ENCODE data around the gene KCNQ5.

DNA sequence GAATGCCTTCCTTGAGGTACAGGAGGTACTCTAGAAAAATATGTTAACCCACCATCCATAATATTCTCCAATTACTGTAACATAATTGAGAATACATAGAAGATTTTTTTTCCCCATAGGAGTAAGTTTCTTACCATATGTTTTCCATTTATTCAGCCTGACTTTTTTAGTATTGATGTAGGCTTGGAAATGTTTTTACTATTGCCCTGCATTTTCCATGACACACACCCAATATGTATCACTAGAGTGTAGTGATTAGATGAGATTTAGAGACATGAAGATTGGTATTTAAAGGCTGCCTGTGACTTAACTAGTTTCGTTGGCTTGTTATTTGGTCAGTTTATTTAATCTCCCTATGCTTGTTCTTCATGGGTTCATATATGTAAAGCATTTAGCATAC, 39.5 kb downstream of the KCNQ5 start:
- no peak for TF ChIP-seq CEBPB (IDR thresholded peaks at IDR 0.05; ENCODE audit: low read depth, low read length)
- no peak for TF ChIP-seq CTCF (IDR thresholded peaks at IDR 0.05; ENCODE audit: control extremely low read depth in 1 of 3, insufficient read depth in 1 of 3, low read depth in 1 of 3, low read length in 3 of 3)
- TF ChIP-seq, protein P1, sequence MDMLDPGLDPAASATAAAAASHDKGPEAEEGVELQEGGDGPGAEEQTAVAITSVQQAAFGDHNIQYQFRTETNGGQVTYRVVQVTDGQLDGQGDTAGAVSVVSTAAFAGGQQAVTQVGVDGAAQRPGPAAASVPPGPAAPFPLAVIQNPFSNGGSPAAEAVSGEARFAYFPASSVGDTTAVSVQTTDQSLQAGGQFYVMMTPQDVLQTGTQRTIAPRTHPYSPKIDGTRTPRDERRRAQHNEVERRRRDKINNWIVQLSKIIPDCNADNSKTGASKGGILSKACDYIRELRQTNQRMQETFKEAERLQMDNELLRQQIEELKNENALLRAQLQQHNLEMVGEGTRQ (IDR thresholded peaks at IDR 0.05; ENCODE audit: low read length): no peak
- no peak for TF ChIP-seq EZH2 (IDR thresholded peaks at IDR 0.05; ENCODE audit: low read depth, low read length, severe bottlenecking)
- TF ChIP-seq YY1 (IDR thresholded peaks at IDR 0.05; ENCODE audit: low read depth, low read length): no peak
- TF ChIP-seq KDM4A (IDR thresholded peaks at IDR 0.05; ENCODE audit: low read depth, low read length, severe bottlenecking): no peak
- no peak for TF ChIP-seq POLR2AphosphoS5 (IDR thresholded peaks at IDR 0.05; ENCODE audit: low read depth, low read length)
- no peak for TF ChIP-seq TCF12 (IDR thresholded peaks at IDR 0.05; ENCODE audit: low read depth, low read length)
- TF ChIP-seq POLR2A (IDR thresholded peaks at IDR 0.05; ENCODE audit: control extremely low read depth in 1 of 2, low read depth in 2 of 2, low read length in 2 of 2): no peak
- no peak for TF ChIP-seq SP4 (IDR thresholded peaks at IDR 0.05; ENCODE audit: low read length)

All from H1 (cell line).